Measurements from ENCODE around the gene TFEC.

TFEC gene

DNA sequence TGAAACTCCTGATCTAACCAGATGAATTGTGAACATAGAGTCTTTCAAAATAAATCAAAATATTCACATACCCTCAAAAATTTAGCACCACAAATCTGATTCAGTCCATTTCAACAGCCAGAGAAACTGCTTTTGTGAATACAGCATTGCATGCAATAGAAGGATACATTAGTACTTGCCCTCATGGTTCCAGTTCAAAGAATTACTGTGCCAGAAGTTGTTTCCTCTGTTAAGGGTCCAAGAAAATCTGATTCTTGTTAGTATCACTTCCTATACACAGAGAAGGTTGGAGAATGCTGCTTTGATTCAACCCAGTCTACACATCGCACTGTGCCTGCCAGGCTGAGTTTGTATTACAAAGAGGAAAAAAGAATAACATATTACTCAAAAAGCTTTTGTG is 115.6 kb downstream of the TFEC start:
- no peak for DNase-seq

DNA sequence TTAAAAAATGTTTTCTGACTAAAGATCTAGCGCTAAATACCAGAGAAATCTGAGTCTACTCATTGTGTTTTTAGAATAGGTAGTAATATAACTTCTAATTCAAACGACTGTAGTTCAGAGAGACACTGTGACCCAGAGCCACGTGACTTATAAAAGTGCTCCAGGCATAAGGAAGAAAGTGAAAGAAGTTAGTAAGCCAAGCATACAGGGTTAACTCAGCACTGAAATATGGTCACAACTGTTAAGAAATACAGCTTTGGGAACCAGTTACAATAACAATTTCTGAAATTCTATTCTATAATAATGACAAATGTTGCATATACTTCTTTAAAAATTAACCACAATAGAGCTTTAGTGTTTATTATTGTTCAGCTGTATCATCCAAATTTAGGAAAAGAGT is 119.1 kb downstream of the TFEC start:
- DNase-seq, result no peak

DNA sequence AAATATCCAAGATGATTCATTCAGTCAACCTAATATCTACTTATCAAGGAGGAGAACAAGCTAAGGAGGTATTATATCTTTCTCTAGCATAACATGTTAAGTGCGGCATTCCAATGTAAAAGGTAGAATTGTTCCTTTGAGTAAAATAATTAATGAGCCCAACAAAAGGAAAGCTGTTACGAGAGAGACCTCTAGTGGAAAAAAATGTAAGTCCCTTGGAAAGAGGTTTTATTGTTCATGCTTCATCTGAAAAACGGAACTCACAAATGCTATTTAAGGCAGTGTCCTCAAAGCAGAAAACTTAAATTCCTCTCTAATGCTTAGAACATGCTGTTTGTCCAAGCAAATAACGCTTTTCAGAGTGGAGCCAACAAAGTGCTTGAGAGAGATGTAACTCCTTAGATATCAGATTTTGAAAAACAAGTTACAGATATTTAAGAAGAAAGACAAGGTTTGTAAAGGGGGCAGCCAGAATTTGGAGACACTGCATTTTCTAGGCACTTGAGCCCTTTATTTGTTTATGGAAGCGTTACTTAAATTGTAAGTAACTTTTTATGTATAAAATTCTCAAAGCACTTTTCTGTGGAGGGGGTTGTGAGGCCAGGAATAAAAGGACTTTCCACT is 119.9 kb downstream of the TFEC start:
- peak; percentile 3 to 34 for DNase-seq

DNA sequence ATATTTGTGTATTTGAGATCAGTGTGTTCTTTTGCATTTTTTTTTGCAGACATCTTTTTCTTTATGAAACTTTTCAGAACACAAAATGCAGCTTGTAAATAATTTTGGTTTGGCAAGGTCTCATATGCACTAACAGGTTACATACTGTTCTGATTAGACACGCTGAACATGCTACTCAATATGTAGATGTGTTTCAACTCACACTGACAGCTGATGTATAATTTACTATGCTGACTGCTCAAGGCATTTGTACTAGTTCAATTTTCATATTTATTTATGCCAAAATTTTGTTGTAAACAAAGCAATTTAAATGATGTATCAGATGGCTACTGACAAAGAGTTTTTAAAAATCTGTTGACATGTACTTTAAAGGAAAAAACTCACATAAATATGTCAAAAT is 123.8 kb downstream of the TFEC start:
- no peak for DNase-seq

DNA sequence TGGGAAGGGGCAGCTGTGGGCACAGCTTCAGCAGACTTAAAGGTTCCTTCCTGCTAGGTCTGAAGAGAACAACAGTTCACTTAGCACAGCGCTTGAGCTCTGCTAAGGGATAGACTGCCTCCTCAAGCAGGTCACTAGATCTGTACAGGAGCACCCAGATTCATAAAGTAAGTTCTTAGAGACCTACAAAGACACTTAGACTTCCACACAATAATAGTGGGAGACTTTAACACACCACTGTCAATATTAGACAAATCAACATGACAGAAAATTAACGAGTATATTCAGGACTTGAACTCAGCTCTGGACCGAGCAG is 140.9 kb downstream of the TFEC start:
- DNase-seq, result no peak

DNA sequence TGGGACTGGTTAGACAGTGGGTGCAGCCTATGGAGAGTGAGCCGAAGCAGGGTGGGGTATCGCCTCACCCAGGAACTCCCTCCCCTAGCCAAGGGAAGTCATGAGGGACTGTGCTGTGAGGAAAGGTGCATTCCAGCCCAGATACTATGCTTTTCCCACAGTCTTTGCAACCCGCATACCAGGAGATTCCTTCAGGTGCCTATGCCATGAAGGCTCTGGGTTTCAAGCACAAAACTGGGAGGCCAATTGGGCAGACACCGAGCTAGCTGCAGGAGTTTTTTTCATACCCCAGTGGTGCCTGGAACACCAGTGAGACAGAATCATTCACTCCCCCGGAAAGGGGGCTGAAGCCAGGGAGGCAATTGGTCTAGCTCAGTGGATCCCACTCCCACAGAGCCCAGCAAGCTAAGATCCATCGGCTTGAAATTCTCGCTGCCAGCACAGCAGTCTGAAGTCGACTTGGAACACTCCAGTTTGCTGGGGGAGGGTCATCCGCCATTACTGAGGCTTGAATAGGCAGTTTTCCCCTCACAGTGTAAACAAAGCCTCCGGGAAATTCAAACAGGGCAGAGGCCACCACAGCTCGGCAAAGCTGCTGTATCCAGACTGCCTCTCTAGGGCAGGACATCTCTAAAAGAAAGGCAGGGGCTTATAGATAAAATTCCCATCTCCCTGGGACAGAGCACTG is 141.4 kb downstream of the TFEC start:
- no peak for DNase-seq

DNA sequence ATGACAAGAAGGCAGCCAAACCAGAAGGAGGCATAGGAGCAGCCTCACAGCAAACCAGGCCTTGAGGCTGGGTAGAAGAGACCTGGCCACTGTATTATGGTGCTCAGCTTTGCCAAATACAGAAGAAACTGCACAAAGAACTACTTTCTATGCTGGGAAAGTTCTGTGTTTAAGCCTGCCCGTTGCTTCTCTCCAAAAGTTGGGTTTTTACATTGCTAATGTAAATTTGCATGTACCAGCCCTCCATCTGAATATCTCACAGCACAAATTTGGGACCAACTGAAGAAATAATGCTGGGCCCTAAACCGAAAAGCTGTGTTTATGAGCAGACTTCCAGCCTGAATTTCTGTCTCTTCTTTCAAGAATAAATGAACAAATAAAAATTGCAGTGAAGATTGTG is 145.0 kb downstream of the TFEC start:
- DNase-seq, result no peak
